Loucy (cell line): ENCODE measurements around the gene GC.

Experiments
- CTCF ChIP-seq: fragments of 200-600 bp; sonication (generic); conservative IDR thresholded peaks from 2 replicates; pipeline ENCODE4 v1.5.1; 2014; ENCODE audit warnings: mild to moderate bottlenecking, antibody characterized with exemption, low read length
- EZH2phosphoT487 ChIP-seq: fragments of 200-600 bp; IDR thresholded peaks from 2 replicates; pipeline ENCODE4 v1.6.1; 2018; ENCODE audit warnings: antibody characterized with exemption, mild to moderate bottlenecking, moderate library complexity, borderline replicate concordance

GRCh38 chr4:71765350-71765749, 18.5 kb downstream of the GC start:
- TF ChIP-seq CTCF: no peak
- TF ChIP-seq EZH2phosphoT487: no peak
